ENCODE data around the gene ASCC1.

- no peak for TF ChIP-seq CTCF (IDR thresholded peaks at IDR 0.05; ENCODE audit: low read depth, low read length, poor library complexity, severe bottlenecking)
- TF ChIP-seq EZH2phosphoT487 (IDR thresholded peaks at IDR 0.05; ENCODE audit: borderline replicate concordance, low read length), result no peak
These were observed 107.0 kb downstream of the ASCC1 start for GRCh38 chr10:72108830-72109635.
